ENCODE results near the gene FOXC1.

FOXC1 gene

GRCh38 chr6:1643111-1643510 lies 33.4 kb downstream of the FOXC1 start:
- no peak for DNase-seq (ENCODE audit: low spot score)
- in situ Hi-C loops (cut with MboI; ENCODE audit: low pct_unique_long_range_greater_than_20kb, low sequenced_read_pairs, unreplicated experiment) = no loop called here
- TF ChIP-seq, protein P1, sequence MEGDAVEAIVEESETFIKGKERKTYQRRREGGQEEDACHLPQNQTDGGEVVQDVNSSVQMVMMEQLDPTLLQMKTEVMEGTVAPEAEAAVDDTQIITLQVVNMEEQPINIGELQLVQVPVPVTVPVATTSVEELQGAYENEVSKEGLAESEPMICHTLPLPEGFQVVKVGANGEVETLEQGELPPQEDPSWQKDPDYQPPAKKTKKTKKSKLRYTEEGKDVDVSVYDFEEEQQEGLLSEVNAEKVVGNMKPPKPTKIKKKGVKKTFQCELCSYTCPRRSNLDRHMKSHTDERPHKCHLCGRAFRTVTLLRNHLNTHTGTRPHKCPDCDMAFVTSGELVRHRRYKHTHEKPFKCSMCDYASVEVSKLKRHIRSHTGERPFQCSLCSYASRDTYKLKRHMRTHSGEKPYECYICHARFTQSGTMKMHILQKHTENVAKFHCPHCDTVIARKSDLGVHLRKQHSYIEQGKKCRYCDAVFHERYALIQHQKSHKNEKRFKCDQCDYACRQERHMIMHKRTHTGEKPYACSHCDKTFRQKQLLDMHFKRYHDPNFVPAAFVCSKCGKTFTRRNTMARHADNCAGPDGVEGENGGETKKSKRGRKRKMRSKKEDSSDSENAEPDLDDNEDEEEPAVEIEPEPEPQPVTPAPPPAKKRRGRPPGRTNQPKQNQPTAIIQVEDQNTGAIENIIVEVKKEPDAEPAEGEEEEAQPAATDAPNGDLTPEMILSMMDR (IDR thresholded peaks at IDR 0.05; ENCODE audit: extremely low read depth, insufficient read depth, missing control alignments) = no peak

GRCh38 chr6:1643830-1644445 lies 34.2 kb downstream of the FOXC1 start:
- TF ChIP-seq, protein P1 (IDR thresholded peaks at IDR 0.05; ENCODE audit: extremely low read depth, insufficient read depth, missing control alignments) = no peak
- no peak for DNase-seq (ENCODE audit: low spot score)
- in situ Hi-C loops (cut with MboI; ENCODE audit: low pct_unique_long_range_greater_than_20kb, low sequenced_read_pairs, unreplicated experiment) = no loop called here

- TF ChIP-seq, protein P1 (IDR thresholded peaks at IDR 0.05; ENCODE audit: extremely low read depth, insufficient read depth, missing control alignments) = no peak
- no peak for DNase-seq (ENCODE audit: low spot score)
- in situ Hi-C loops (cut with MboI; ENCODE audit: low pct_unique_long_range_greater_than_20kb, low sequenced_read_pairs, unreplicated experiment) = no loop called here
Observed at GRCh38 chr6:1644516-1645060, 34.9 kb downstream of the FOXC1 start.

DNA sequence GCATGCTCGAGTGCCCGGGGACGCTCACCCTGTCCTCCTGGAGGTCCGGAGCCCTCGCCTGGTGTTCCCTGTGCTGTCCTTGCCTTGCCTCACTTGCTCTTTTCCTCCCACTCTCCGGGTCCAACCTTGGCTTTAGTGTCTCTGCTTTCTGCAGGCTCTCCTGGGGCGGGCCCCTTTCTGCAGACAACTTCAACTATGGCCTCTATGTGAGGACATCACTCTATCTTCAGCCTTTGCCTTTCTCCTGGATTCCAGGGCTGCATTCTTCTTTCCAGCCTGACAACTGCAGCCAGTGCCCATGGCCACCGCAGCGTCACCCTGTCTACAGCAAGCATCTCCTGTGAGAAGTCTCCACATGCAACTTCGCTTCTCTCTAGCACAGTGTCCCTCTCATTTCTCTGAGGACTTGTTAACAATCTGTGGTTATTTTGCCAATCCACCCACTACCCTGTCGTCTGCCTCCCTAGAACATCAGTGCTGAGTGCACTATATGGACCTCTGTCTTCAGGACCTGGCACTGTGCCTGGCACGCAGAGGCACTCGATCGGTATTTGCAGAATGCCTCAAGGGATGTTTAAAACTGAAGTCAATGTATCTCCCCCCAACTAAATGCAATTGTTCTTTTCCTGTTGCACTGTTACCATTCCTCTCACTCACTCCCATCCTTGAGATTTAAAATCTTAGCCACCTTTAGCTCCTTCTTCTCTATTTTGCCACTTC lies 35.9 kb downstream of the FOXC1 start:
- in situ Hi-C loops (cut with MboI; ENCODE audit: low pct_unique_long_range_greater_than_20kb, low sequenced_read_pairs, unreplicated experiment) = no loop called here
- TF ChIP-seq, protein P1 (IDR thresholded peaks at IDR 0.05; ENCODE audit: extremely low read depth, insufficient read depth, missing control alignments) = no peak
- no peak for DNase-seq (ENCODE audit: low spot score)

DNA sequence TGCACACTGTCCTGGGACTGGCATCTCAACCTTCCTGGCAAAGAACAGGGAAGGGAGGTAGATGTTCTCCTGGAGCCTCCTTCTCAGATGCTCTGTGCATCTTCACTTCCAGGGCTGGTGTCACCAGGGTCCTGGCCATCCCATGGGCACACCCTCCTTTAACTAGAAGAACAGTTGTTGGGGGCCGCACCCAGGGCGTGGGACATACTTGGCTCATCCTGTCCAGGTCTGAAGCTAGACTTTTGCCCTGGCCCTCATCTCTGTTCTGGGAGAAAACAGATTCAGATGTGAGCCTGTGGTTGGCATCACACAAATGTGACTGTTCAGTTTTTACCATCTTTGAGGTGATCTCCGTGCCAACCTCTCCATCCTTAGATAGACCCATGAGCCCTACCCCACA lies 41.6 kb downstream of the FOXC1 start:
- TF ChIP-seq, protein P1 (IDR thresholded peaks at IDR 0.05; ENCODE audit: extremely low read depth, insufficient read depth, missing control alignments) = no peak
- no peak for DNase-seq (ENCODE audit: low spot score)
- in situ Hi-C loops (cut with MboI; ENCODE audit: low pct_unique_long_range_greater_than_20kb, low sequenced_read_pairs, unreplicated experiment) = no loop called here

DNA sequence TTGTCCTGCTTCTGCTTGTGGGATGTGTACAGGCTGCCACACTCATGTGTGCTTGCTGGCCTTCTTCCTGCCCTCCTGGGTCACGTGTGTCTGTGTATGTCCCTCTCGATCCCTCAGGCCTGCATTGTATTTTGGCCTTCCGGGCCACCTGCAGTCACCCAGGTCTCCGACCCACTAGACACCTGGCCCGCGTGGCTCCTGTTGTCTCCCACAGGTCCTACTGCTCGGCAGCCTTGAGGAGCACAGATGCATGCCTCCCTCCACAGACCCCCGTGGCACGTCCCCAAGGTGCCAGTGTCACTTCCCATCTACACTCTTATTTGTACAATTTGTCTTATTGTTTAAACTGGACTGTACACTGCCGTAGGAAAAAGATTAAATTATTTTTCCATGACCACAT lies 43.1 kb downstream of the FOXC1 start:
- DNase-seq (ENCODE audit: low spot score) = no peak
- in situ Hi-C loops (cut with MboI; ENCODE audit: low pct_unique_long_range_greater_than_20kb, low sequenced_read_pairs, unreplicated experiment) = no loop called here
- TF ChIP-seq, protein P1 (IDR thresholded peaks at IDR 0.05; ENCODE audit: extremely low read depth, insufficient read depth, missing control alignments) = no peak
